AML-193 (cell line): ENCODE measurements around the gene NANOS1.

ENCODE experiments used
- DNase-seq, 2 experiments: peaks; one replicate each; lab custom pipeline; 2025; lab: John Stamatoyannopoulos, UW

NANOS1 gene, protein sequence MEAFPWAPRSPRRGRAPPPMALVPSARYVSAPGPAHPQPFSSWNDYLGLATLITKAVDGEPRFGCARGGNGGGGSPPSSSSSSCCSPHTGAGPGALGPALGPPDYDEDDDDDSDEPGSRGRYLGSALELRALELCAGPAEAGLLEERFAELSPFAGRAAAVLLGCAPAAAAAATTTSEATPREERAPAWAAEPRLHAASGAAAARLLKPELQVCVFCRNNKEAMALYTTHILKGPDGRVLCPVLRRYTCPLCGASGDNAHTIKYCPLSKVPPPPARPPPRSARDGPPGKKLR

GRCh38 chr10:119029613-119030420 is at the start of gene NANOS1:
TSS of gene NANOS1 (plus strand) at chr10:119029714. CDS start at chr10:119029802, 88 bp downstream.
- no peak for DNase-seq

GRCh38 chr10:118980135-118980865 is 49.2 kb upstream of the NANOS1 start:
- no peak for DNase-seq

- DNase-seq, result no peak
Observed at GRCh38 chr10:118980870-118981269, 48.6 kb upstream of the NANOS1 start.

GRCh38 chr10:118981946-118982345 is 47.6 kb upstream of the NANOS1 start:
- no peak for DNase-seq

DNA sequence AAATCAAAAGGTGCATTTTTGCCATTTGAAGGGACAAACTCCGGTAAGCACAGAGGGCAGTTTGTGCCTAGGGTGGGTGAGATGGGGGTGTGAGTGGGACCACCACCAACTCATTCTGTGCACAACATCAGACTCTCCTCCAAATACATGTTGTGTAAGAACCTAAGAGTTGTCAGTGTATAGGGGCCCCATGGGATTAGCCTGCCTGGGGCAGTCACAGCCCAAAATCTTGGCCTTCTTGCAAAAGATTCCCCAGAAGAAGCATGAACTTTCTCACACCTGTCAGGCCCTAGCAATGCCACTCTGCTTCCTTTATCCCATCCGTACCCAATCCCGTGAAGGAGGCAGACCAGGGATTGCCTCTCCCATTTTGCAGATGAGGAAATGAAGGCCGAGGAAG is 47.1 kb upstream of the NANOS1 start:
- no peak for DNase-seq

GRCh38 chr10:118983263-118983662 is 46.3 kb upstream of the NANOS1 start:
- no peak for DNase-seq

DNA sequence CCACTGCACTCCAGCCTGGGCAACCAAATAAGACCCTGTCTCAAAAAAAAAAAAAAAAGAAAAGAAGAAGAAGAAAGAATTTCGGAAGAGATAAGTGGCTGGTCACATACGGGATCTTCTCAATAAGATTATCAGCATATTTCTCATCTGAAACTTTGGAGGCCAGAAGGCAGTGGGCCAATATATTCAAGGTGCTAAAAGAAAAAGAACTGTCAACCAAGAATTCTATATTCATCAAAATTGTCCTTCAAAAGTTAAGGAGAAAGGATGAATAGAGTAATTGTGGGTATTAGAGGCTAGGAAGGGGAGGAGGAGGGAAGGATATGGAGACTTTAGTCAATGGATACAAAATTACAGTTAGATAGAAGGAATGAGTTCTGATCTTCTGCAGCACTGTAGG is 43.9 kb upstream of the NANOS1 start:
- DNase-seq, result no peak

DNA sequence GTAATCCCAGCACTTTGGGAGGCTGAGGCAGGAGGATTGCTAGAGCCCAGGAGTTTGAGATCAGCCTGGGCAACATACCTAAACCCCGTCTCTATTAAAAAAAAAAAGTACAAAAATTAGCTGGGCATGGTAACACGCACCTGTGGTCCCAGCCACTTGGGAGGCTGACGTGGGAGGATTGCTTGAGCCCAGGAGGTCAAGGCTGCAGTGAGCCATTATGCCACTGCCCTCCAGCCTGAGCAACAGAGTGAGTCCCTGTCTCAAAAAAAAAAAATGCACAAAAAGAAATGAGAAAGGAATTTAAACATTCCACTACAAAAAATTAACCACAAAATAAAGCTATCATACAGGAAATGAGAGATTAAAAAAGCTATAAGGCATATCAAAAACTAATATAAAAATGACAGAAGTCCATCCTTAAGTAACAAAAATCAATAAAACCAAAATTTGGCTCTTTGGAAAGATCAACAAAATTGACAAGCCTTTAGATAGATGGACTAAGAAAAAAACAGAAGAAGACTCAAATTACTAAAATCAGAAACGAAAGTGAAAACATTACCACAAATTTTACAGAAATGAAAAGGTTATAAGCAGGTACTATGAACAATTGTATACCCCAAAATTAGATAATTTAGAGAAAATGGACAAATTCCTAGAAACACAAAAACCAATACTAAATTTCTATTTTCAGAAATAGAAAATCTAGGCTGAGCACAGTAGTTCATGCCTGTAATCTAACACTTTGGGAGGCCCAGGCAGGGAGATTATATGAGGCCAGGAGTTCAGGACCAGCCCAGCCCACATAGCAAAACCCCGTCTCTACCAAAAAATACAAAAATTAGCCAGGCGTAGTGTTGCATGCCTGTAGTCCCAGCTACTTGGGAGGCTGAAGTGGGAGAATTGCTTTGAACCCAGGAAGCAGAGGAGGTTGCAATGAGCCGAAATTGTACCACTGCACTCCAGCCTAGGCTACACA is 42.4 kb upstream of the NANOS1 start:
- no peak for DNase-seq

- no peak for DNase-seq
Observed at GRCh38 chr10:118990326-118990725, 39.2 kb upstream of the NANOS1 start.

DNA sequence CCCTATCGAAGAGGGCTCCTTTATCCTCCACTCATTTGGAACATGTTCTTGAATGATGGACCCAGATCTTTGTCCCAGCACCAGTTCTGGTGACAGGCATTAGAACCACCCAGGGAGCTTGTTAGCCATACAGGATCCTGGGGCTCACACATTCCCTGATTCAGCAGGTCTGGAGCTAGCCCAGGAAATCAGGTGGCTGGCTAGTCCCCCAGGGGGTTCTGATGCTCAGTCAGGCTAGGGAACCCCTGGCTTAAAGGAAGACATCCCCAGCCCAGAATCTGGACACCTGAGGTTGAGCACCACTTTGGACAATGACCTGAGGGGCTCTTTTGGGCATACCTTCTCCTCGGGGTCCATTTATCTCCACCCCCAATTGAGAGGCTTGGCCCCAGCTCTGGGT is 37.0 kb upstream of the NANOS1 start:
- DNase-seq, result no peak

DNA sequence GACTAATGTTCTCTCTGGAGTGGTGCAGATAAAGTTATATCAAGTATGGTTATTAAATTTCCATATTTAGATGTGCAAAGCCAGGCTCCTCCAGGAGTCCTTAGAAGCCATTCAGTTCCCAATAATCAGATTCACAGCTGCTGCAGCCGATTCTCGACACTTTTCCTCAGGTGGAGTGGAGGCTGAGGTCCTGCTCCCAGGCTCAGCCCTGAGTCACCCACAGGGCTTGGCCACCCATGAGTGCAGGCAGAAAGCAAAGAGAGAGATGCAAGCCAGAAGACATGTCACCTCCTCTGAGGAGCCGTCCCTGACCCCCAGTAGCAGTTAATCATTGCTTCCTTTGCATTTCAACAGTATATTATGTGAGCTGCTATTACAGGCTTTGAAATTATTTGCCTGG is 36.3 kb upstream of the NANOS1 start:
- DNase-seq, result no peak

DNA sequence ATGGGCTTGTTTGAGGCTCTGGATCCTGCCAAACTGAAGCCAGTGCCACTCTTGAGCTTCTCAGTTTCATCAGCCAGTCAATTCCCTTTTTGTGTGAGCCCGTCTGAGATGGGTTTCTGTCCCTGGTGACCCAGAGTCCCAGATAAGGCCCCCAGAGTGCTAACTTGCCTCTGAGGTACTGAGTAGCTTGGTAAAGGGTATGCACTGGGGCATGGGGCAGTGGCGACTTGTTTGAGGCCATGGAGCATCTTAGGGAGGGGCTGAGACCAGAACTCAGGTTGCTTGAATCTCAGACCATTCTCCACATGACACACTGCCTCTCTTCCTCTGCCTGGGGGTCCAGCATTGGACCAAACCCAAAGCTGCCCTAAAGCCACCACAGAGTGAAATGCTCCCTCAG is 35.2 kb upstream of the NANOS1 start:
- no peak for DNase-seq

- no peak for DNase-seq
Observed at GRCh38 chr10:118995739-118996138, 33.8 kb upstream of the NANOS1 start.

- DNase-seq, result no peak
Observed at GRCh38 chr10:118997379-118997778, 32.1 kb upstream of the NANOS1 start.

- no peak for DNase-seq
Observed at GRCh38 chr10:118998183-118998582, 31.3 kb upstream of the NANOS1 start.

- no peak for DNase-seq
Observed at GRCh38 chr10:119001717-119002500, 27.6 kb upstream of the NANOS1 start.

- no peak for DNase-seq
Observed at GRCh38 chr10:119003572-119004289, 25.8 kb upstream of the NANOS1 start.

- no peak for DNase-seq
Observed at GRCh38 chr10:119005362-119006043, 24.0 kb upstream of the NANOS1 start.

DNA sequence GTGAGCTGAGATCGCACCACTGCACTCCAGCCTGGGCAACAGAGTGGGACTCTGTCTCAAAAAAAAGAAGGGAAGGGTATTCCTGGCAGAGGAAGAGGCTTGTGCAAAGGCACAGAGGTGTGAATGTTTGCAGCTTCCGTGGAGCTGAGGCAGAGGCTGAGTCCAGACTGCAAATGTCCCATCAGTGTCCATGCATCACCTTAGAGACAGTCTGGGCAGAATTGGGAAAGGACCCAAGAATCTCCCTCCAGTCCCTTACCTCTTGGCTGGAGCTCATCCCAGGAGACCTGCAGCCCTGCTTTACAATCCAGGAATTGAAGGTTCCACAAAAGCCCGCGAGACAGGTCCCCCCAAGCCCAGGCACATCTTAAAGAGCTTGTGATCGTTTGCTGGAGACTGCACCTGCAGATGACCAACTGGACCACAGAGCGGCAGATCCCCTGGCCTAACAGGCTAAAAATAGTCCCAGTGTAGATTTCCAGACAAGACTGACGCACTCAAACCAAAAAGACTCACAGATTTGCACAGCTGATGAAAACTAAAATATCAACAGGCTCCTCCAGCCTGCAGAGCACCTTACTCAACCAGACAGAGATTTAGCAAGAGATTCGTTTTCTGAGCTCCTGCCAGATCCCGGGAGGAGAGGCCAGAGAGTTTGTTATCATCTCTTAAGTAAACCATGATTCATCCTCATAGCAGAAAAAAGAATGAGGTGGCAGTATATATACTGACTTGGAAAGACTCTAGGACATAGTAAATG is 22.9 kb upstream of the NANOS1 start:
- DNase-seq, result no peak
